Coronary artery (tissue), 2 donors: ENCODE results near the gene FAM114A1.

Experiments used
- DNase-seq: peaks from one replicate; pipeline ENCODE4 v3.0.0-alpha.2; 2017; ENCODE audit warnings: low spot score
- H3K27ac ChIP-seq, 2 donors: fragments of 200-600 bp; sonication (generic); one replicate each; pipeline ENCODE4 v1.5.1; 2016 to 2019
- H3K4me3 ChIP-seq: fragments of 200-600 bp; sonication (generic); 2 replicates; pipeline ENCODE4 v1.5.1; 2016; ENCODE audit warnings: mild to moderate bottlenecking, moderate library complexity
- TF ChIP-seq, protein P1 (sequence below): fragments of 200-600 bp; sonication (generic); IDR thresholded peaks from one replicate; pipeline ENCODE4 v1.5.1; 2019; ENCODE audit warnings: antibody characterized with exemption

The FAM114A1 gene

DNA sequence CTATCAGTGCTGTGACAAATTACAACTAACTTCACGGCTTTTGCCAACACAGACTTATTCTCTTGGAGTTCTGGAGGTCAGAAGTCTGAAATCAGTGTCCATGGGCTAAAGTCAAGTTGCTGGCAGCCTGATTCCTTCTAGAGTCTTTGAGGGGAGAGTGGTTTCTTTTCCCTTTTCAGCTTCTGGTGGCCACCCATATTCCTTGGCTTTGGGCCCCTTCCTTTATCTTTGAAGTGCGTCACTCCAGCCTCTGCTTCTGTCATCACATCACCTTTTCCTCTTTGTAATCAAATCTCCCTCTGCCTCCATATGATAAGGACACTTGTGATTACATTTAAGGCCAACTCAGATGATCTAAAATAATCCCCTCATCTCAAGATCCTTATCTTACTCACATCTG, 9.0 kb downstream of the FAM114A1 start:
- Histone ChIP-seq H3K4me3 (no peak overlapping the region), H3K27ac (no peak overlapping the region)
- DNase-seq = no peak
- TF ChIP-seq, protein P1, sequence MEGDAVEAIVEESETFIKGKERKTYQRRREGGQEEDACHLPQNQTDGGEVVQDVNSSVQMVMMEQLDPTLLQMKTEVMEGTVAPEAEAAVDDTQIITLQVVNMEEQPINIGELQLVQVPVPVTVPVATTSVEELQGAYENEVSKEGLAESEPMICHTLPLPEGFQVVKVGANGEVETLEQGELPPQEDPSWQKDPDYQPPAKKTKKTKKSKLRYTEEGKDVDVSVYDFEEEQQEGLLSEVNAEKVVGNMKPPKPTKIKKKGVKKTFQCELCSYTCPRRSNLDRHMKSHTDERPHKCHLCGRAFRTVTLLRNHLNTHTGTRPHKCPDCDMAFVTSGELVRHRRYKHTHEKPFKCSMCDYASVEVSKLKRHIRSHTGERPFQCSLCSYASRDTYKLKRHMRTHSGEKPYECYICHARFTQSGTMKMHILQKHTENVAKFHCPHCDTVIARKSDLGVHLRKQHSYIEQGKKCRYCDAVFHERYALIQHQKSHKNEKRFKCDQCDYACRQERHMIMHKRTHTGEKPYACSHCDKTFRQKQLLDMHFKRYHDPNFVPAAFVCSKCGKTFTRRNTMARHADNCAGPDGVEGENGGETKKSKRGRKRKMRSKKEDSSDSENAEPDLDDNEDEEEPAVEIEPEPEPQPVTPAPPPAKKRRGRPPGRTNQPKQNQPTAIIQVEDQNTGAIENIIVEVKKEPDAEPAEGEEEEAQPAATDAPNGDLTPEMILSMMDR = no peak

DNA sequence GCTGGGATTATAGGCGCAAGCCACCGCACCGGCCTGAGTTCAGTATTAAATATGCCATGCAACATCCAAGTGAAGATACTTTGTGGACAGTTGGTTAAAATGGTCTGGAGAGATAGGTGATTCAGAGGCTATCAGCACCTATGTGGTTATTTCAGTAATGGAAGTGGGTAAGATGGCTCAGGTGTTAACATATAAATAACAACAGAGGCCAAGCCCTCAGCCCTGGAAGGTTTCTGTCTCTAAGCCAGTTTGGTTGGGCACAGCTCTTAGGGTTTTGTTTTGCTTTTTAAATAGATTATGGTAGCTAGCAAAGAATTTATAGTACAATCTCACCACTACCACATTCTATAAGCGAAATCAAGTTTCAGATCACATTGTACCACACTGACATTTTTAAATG, 16.6 kb downstream of the FAM114A1 start:
- TF ChIP-seq, protein P1 = no peak
- no peak overlapping the region for H3K4me3 ChIP-seq
- DNase-seq = no peak
- H3K27ac ChIP-seq = no peak overlapping the region

DNA sequence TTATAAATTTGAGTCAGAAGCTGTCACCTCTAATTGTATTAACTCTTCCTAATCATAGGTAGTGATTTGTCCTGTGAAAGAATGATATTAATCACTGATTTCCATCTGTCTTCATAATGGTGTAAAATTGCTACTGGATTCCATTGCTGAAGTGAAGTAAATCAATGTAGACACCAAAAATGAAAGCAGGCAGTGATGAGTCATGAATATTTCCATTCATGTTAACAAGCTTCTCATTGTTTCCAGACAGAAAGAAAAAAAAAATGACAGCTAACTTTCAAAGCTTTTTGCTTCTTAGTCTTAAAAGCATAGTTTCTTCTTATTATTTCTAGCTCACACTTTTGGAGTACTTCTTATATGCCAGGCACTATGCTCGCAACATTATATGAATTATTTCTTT, 21.5 kb downstream of the FAM114A1 start:
- peak overlapping the region; percentile 16 to 66 for H3K27ac ChIP-seq
- DNase-seq = no peak
- no peak overlapping the region for H3K4me3 ChIP-seq
- TF ChIP-seq, protein P1 = no peak

DNA sequence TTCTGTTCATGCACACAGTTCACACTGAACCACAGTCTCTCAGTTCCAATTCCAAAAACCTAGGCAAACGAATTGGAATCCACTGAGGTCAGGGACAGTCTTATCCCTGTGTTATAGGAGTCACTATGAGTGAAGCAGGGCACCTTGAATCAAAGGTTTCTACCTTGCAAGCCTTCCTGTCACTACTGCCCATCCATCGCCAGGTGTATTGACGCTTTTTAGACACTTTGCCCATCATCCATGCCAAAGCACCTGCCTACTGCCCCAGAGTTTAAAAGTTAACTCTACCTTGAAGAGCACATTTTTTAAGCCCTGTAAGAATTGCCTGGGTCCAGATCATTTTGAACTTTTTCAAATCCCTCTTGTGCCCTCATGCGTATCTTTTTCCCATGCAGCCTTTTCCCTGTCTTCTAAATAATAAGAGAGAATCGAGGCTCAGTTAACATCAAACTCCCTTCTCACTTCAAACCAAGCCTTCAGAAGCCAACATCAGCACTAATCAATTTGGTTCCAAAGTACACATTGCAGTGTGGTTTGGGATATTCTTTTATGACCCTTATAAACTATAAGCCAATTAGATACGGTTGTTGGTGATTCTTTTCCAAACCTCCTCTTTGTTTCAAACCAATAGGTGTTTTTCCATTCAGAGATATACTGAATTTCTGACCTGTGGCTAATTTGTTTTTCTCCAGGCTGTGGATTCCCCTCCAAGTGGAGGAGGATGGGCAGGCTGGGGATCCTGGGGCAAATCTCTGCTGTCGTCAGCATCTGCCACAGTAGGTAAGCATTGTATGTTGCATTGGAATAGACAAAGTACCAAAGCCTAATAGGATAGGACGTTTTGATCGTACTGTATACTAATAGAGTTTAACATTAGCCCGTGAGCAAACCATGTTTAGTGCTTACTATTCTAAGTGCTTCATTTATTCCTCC, 23.7 kb downstream of the FAM114A1 start:
- no peak for DNase-seq
- H3K4me3 ChIP-seq = no peak overlapping the region
- TF ChIP-seq, protein P1 = no peak
- H3K27ac ChIP-seq = no peak overlapping the region

DNA sequence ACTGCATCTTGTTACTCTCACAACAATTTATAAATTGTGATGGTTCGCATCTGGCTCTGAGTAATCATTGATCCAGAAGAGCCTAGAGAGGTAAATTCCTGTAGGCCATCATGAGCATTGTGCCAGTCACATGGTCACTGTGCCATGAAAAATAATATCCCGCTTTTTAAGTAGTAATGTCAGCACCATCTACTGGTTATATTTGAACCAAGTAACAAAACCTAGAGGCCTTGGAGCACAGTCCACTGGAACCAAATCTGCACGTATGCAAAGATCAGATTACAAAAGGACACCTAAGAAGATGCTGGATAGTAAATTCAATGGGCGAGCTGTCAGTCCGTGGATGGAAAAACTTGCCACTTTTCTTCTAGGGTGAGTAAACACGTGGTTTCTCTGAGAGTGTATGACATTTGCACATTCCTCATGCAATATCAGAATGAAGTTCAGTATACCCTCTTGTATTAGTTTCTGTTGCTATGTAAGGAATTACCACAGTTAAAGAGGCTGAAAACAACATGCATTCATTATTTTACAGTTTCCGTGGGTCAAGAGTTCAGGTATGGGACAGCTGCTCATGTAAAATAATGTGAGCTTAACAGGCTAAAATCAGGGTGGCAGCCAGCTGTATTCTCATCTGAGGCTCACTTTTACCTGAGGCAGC, 26.8 kb downstream of the FAM114A1 start:
- TF ChIP-seq, protein P1 = no peak
- no peak for DNase-seq
- no peak overlapping the region for H3K27ac ChIP-seq
- no peak overlapping the region for H3K4me3 ChIP-seq

DNA sequence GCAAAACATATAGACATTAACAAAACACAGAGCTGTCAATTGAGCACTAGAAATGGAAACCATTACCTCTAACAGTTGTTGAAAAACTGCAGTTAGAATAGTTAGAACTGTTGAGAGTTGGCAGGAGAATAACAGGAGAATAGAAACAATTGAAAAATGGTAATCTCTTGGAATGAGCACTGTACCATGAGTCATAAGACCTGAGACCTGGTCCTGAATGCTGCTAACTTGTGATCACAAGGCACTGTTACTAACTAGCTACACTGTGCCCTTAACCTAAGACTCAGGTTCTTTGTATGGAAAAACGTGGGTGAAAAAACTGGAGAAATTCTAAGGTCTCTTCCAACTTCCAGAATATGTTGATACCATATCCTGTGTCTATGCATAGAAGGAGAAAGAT, 29.3 kb downstream of the FAM114A1 start:
- H3K4me3 ChIP-seq = no peak overlapping the region
- DNase-seq = no peak
- TF ChIP-seq, protein P1 = no peak
- no peak overlapping the region for H3K27ac ChIP-seq
